Epithelial cell of esophagus (primary cell): ENCODE results near the gene LIAS.

Source experiments
- DNase-seq: peaks from one replicate; pipeline ENCODE4 v3.0.0; 2010; ENCODE audit warnings: low read depth
- H3K4me3 ChIP-seq: 2 replicates; pipeline ENCODE4 v1.5.1; 2011; ENCODE audit warnings: mild to moderate bottlenecking, low read length, control low read depth
- TF ChIP-seq, protein P1 (sequence below): IDR thresholded peaks from 2 replicates; pipeline ENCODE4 v1.5.1; 2011; ENCODE audit warnings: low read depth, mild to moderate bottlenecking, low read length, control low read depth, inconsistent platforms; ENCODE audit not compliant: insufficient read depth; ENCODE audit errors: missing control alignments

The LIAS gene

DNA sequence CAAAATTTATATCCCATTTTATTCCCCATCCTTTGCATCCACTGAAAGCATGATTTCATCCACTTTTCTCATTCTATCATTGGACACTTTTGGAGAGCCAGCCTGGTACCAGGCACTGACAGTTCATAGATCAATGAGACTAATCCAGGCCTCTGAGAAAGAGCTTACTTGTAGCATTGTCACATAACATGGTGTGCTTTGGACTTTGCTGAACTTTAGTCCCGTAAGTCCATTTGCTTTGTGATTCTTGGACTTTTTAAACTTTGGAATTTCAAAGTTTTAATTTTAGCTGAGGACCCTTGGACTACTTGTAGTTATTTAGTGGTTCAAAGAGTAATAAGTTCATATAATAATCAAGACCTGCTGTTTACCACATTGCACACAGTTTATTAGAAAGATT, 11.5 kb downstream of the LIAS start:
- no peak overlapping the region for H3K4me3 ChIP-seq
- no peak for DNase-seq
- TF ChIP-seq, protein P1, sequence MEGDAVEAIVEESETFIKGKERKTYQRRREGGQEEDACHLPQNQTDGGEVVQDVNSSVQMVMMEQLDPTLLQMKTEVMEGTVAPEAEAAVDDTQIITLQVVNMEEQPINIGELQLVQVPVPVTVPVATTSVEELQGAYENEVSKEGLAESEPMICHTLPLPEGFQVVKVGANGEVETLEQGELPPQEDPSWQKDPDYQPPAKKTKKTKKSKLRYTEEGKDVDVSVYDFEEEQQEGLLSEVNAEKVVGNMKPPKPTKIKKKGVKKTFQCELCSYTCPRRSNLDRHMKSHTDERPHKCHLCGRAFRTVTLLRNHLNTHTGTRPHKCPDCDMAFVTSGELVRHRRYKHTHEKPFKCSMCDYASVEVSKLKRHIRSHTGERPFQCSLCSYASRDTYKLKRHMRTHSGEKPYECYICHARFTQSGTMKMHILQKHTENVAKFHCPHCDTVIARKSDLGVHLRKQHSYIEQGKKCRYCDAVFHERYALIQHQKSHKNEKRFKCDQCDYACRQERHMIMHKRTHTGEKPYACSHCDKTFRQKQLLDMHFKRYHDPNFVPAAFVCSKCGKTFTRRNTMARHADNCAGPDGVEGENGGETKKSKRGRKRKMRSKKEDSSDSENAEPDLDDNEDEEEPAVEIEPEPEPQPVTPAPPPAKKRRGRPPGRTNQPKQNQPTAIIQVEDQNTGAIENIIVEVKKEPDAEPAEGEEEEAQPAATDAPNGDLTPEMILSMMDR = no peak

DNA sequence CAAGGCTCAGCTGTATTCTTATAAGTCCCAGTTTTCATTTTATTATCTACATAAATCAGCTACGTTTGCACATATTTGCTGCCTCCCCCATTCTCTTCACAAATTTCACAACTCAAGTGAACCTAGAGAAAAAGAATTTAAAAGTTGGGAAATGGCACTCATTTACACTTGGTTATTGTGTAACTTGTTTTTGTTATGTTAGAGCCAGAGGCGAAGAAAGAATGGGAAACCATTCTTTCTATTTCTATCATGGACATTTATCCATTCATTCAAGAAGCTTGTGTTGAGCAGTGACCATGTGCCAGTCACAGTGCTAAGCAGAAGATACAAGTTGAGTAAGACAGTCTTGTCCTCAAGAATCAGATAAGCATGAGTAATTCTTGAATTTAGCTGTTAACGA, 13.5 kb downstream of the LIAS start:
- TF ChIP-seq, protein P1 = no peak
- no peak for DNase-seq
- no peak overlapping the region for H3K4me3 ChIP-seq

DNA sequence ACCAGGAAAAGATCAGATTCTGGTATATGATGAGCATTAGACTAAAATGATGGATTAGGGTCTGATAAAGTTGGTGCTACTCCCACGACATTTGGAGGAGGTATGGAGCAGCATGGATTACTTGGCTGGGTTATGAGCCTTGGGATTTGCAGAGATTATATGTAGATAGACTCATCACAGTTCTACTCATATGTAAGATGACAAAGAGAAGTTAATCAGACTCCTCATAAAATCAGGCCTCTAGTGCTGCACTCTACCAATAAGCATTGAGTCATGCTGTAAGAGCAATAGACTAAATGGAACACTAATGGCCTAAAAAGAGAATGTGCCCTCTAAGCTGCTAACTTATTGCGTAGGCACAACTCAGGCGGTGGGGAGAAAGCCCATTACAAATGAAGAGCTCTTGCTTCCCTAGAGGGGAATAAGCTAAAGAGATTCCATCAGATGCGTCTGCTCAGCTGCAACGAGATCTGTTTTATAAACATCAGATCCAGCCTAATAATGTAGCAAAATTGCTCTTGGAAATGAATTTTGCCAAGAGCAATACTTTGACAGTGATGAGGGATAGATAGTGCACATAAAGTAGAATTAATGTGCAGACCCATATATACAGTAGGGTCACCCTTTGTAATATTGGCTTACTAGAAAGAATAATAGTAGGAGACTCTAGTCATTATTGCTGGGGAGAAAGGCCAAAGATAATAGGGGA, 17.5 kb downstream of the LIAS start:
- DNase-seq = no peak
- TF ChIP-seq, protein P1 = no peak

DNA sequence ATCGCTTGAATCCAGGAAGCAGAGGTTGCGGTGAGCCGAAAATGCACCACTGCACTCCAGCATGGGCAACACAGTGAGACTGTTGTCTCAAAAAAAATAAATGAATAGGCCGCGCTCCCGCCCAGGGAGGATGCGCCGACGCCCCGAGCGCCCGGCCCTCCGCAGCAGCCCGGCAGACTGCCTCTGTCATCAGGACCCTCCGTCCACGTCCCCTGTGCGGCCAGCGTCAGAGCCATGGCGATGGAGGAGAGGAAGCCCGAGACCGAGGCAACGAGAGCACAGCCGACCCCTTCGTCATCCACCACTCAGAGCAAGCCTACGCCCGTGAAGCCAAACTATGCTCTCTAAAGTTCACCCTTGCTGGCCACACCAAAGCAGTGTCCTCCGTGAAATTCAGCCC, 21.4 kb downstream of the LIAS start:
- TF ChIP-seq, protein P1 = no peak
- no peak overlapping the region for H3K4me3 ChIP-seq
- DNase-seq = no peak

More for the DNA sequence above, 17.5 kb downstream of the LIAS start:
- H3K4me3 ChIP-seq = no peak overlapping the region

DNA sequence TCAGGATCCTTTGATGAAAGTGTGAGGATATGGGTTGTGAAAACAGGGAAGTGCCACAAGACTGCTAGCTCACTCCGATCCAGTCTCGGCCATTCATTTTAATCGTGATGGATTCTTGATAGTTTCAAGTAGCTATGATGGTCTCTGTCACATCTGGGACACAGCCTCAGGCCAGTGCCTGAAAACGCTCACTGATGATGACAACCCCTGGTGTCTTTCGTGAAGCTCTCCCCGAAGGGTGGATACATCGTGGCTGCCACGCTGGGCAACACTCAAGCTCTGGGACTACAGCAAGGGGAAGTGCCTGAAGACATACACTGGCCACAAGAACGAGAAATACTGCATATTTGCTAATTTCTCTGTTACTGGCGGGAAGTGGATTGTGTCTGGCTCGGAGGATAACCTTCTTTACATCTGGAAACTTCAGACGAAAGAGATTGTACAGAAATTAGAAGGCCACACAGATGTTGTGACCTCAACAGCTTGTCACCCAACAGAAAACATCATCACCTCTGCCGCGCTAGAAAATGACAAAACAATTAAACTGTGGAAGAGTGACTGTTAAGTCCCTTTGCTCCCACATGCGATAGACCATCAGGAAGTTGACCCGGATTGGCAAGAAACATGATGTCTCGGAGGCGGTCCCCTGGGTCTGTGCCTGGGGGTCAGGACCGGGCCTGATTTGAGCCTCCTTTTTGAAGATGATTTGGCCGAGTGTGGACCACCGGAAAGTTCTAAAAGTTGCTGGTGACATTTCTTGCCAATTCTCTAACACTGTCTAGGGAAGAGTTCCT, 22.2 kb downstream of the LIAS start:
- TF ChIP-seq, protein P1 = no peak
- DNase-seq = no peak
- H3K4me3 ChIP-seq = no peak overlapping the region

DNA sequence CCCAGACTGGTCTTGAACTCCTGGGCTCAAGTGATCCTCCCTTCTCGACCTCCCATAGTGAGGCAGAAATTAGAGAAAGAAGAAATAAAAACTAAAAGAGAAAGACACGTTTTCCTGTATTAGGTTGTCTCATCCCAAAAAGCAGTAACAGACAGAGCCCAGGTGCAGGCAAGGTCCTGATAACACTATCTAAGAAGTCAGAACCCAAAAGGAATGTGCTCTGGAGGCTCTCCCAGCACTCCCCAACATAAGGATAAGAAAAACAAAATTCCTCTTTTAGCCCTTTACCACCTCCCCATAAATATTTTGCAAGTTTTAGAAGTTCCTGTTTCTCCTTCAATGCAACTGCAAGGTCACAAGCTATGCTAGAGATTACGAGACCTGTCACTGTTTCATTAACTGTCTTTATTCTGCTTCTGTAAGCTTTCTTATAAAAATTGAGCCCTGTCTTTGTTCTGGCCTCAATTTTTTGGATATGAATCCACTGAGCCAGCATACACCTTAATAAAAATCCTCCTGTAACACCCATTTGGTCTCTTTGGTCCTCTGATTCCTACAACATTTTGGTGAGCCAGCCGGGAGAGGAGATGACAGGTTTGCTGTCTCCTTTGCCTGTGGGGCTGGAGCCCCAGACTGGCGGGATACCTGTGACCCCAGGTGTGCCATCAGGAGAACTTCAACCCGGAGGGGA, 25.9 kb downstream of the LIAS start:
- TF ChIP-seq, protein P1 = no peak
- no peak overlapping the region for H3K4me3 ChIP-seq
- DNase-seq = no peak
